ENCODE results near the gene PNMA8C. TPM values are rescaled to one million over a fixed set of nuclear protein-coding genes. Genes with fewer than 3 reads are reported as not detected.

PNMA8C gene
- total RNA-seq, 1 donor from 2014 or later = 0.53 TPM

DNA sequence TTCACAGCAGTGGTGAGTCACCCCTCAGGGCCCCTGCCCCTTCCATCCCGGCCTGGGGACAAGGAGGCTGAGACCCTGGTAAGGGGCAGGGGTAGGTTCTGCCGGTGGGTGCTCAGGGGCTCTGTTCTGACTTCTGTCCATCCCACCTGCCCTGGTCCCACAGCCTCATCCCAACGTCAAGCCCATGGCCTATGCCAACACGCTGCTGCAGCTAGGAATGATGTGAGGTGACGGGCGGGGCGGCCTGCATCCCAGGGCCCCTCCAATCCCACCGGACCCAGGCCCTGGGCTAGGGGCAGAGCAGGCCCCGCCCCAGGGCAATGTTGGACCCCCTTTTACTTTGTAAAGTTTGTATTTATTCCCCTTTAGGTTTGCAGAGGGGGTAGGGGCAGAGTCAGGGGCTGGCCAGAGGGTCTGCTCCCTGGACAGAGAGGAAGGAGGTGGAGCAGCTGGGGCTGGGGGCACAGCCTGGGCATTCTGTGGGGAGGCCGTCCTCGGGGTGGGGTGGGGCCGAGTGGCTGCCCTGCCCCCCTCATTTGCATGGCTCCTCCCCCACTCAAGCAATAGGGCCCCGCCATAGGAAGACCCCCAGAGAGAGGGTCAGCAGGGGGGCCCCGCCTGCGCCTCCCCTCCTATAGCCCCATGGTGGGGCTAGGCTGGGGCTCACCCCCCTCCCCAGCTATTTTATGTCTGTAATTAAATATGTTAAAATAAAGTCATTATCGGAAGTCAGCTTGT, 38.4 kb downstream of the PNMA8C start:
- peaks cover 5 to 23% of the 10 kb centered on the region in 2 donors for H3K4me1 ChIP-seq
- no peaks in the 10 kb centered on the region for H3K9me3 ChIP-seq
- no peaks in the 10 kb centered on the region for H3K27me3 ChIP-seq
- no peak for DNase-seq (ENCODE audit: low spot score in 2 of 2)
- TF ChIP-seq CTCF (IDR thresholded peaks at IDR 0.05) = no peak
- no peak overlapping the region for H3K4me3 ChIP-seq
- H3K36me3 ChIP-seq = peaks cover 47 to 57% of the 10 kb centered on the region in 2 donors
- peak overlapping the region; percentile 38 to 66 for H3K27ac ChIP-seq
- intact Hi-C loops (cut with DNase I) = loop anchor here (5.0 to 10.0 kb wide), 2 partner anchors 108 to 215 kb away; partner anchors contain the start of gene CALM3

GRCh38 chr19:46388311-46389095, 40.2 kb downstream of the PNMA8C start:
- Histone ChIP-seq H3K27ac (no peak overlapping the region), H3K36me3 (peaks cover 57 to 74% of the 10 kb centered on the region in 2 donors), H3K4me1 (peaks cover 0 to 17% of the 10 kb centered on the region in 2 donors), H3K27me3 (no peaks in the 10 kb centered on the region), H3K4me3 (no peak overlapping the region), H3K9me3 (no peaks in the 10 kb centered on the region)
- no peak for TF ChIP-seq CTCF (IDR thresholded peaks at IDR 0.05)
- DNase-seq (ENCODE audit: low spot score in 2 of 2) = no peak
- intact Hi-C loops (cut with DNase I) = no loop called here

- Histone ChIP-seq H3K4me3 (no peak overlapping the region), H3K9me3 (no peaks in the 10 kb centered on the region), H3K27me3 (no peaks in the 10 kb centered on the region), H3K36me3 (peaks cover 62 to 82% of the 10 kb centered on the region in 2 donors), H3K4me1 (peaks cover 0 to 14% of the 10 kb centered on the region in 2 donors), H3K27ac (no peak overlapping the region)
- TF ChIP-seq CTCF (IDR thresholded peaks at IDR 0.05) = no peak
- no peak for DNase-seq (ENCODE audit: low spot score in 2 of 2)
- intact Hi-C loops (cut with DNase I) = no loop called here
These were observed 41.0 kb downstream of the PNMA8C start for GRCh38 chr19:46387713-46388130.

- no peak for TF ChIP-seq CTCF (IDR thresholded peaks at IDR 0.05)
- intact Hi-C loops (cut with DNase I) = no loop called here
- H3K9me3 ChIP-seq = no peaks in the 10 kb centered on the region
- peaks cover 62 to 87% of the 10 kb centered on the region in 2 donors for H3K36me3 ChIP-seq
- H3K4me1 ChIP-seq = peaks cover 0 to 8% of the 10 kb centered on the region in 2 donors
- no peak overlapping the region for H3K27ac ChIP-seq
- no peak overlapping the region for H3K4me3 ChIP-seq
- H3K27me3 ChIP-seq = no peaks in the 10 kb centered on the region
- DNase-seq (ENCODE audit: low spot score in 2 of 2) = peak in 1 of 2 donors; percentile 37
These were observed 41.6 kb downstream of the PNMA8C start for GRCh38 chr19:46386996-46387712.

DNA sequence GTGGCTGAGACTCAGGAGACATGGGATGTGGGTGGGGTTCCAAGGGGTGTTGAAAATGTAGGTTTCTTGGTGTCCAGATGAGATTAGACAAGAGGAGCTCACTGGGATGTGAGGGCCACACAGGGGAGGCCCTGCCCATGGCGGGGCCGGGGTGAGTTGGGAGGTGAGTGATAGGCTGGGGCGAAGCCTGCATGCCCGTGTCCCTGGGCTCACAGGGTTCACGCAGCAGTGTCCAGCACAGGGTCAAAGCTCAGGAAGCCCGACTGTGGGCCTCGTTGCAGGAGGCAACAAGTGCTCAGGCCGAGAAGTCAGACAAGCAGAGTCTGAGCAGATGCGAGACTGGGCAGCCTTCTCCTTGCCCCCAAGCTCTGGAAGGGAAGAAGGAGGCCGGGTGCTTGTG, 42.6 kb downstream of the PNMA8C start:
- intact Hi-C loops (cut with DNase I) = no loop called here
- Histone ChIP-seq H3K27me3 (no peaks in the 10 kb centered on the region), H3K36me3 (peaks cover 64 to 94% of the 10 kb centered on the region in 2 donors), H3K27ac (no peak overlapping the region), H3K4me1 (no peaks in the 10 kb centered on the region), H3K4me3 (no peak overlapping the region), H3K9me3 (no peaks in the 10 kb centered on the region)
- DNase-seq (ENCODE audit: low spot score in 2 of 2) = peak in 1 of 2 donors; percentile 52
- TF ChIP-seq CTCF (IDR thresholded peaks at IDR 0.05) = no peak
